ENCODE data around the gene PHF1.

The PHF1 gene

GRCh38 chr6:33391922-33392594 lies 18.8 kb upstream of the PHF1 start:
- H3K4me3 ChIP-seq (ENCODE audit: low read length), result peak overlapping the region; percentile 74
- H3K27me3 ChIP-seq (ENCODE audit: control insufficient read depth, low read length), result no peaks in the 10 kb centered on the region
- H3K79me2 ChIP-seq (ENCODE audit: control insufficient read depth, low read length), result peaks cover 54% of the 10 kb centered on the region
- H3F3A ChIP-seq (ENCODE audit: control insufficient read depth, insufficient read depth), result peaks cover 10% of the 10 kb centered on the region
- TF ChIP-seq EZH2phosphoT487 (IDR thresholded peaks at IDR 0.05; ENCODE audit: borderline replicate concordance, low read length) (no peak), CTCF (IDR thresholded peaks at IDR 0.05; ENCODE audit: low read depth, low read length, poor library complexity, severe bottlenecking) (no peak)
- H3K27ac ChIP-seq (ENCODE audit: low read depth, low read length), result peak overlapping the region; percentile 86
- peaks cover 46% of the 10 kb centered on the region for H3K36me3 ChIP-seq (ENCODE audit: control insufficient read depth, low read length)
- H4K20me1 ChIP-seq (ENCODE audit: control insufficient read depth, insufficient read depth, low read depth, low read length), result peaks cover 20% of the 10 kb centered on the region; the same call in 1 of the 2 replicates
- peaks cover 32% of the 10 kb centered on the region for H3K4me1 ChIP-seq (ENCODE audit: control insufficient read depth, low read length)
- H3K9me2 ChIP-seq (replicated peaks; ENCODE audit: control insufficient read depth, low read length), result no peaks in the 10 kb centered on the region
- peak overlapping the region; percentile 85 for H3K4me2 ChIP-seq (ENCODE audit: low read length)
- H3K9me3 ChIP-seq (ENCODE audit: control insufficient read depth, insufficient read depth, low read length), result no peaks in the 10 kb centered on the region

- H3K36me3 ChIP-seq (ENCODE audit: control insufficient read depth, low read length), result peaks cover 49% of the 10 kb centered on the region
- H3K27ac ChIP-seq (ENCODE audit: low read depth, low read length), result peak overlapping the region; percentile 86
- peaks cover 10% of the 10 kb centered on the region for H3F3A ChIP-seq (ENCODE audit: control insufficient read depth, insufficient read depth)
- H3K4me3 ChIP-seq (ENCODE audit: low read length), result peak overlapping the region; percentile 74
- peaks cover 22% of the 10 kb centered on the region; the same call in 1 of the 2 replicates for H4K20me1 ChIP-seq (ENCODE audit: control insufficient read depth, insufficient read depth, low read depth, low read length)
- H3K9me3 ChIP-seq (ENCODE audit: control insufficient read depth, insufficient read depth, low read length), result no peaks in the 10 kb centered on the region
- no peaks in the 10 kb centered on the region for H3K27me3 ChIP-seq (ENCODE audit: control insufficient read depth, low read length)
- H3K4me2 ChIP-seq (ENCODE audit: low read length), result peak overlapping the region; percentile 85
- H3K79me2 ChIP-seq (ENCODE audit: control insufficient read depth, low read length), result peaks cover 59% of the 10 kb centered on the region
- no peak for TF ChIP-seq CTCF (IDR thresholded peaks at IDR 0.05; ENCODE audit: low read depth, low read length, poor library complexity, severe bottlenecking)
- H3K4me1 ChIP-seq (ENCODE audit: control insufficient read depth, low read length), result peaks cover 32% of the 10 kb centered on the region
- H3K9me2 ChIP-seq (replicated peaks; ENCODE audit: control insufficient read depth, low read length), result no peaks in the 10 kb centered on the region
Observed at GRCh38 chr6:33392595-33392948, 18.2 kb upstream of the PHF1 start.

- H3K4me1 ChIP-seq (ENCODE audit: control insufficient read depth, low read length), result peaks cover 32% of the 10 kb centered on the region
- no peaks in the 10 kb centered on the region for H3K27me3 ChIP-seq (ENCODE audit: control insufficient read depth, low read length)
- peaks cover 10% of the 10 kb centered on the region for H3F3A ChIP-seq (ENCODE audit: control insufficient read depth, insufficient read depth)
- peaks cover 53% of the 10 kb centered on the region for H3K36me3 ChIP-seq (ENCODE audit: control insufficient read depth, low read length)
- H3K79me2 ChIP-seq (ENCODE audit: control insufficient read depth, low read length), result peaks cover 63% of the 10 kb centered on the region
- no peaks in the 10 kb centered on the region for H3K9me3 ChIP-seq (ENCODE audit: control insufficient read depth, insufficient read depth, low read length)
- TF ChIP-seq EZH2phosphoT487 (IDR thresholded peaks at IDR 0.05; ENCODE audit: borderline replicate concordance, low read length) (no peak), CTCF (IDR thresholded peaks at IDR 0.05; ENCODE audit: low read depth, low read length, poor library complexity, severe bottlenecking) (no peak)
- peak overlapping the region; percentile 86 for H3K27ac ChIP-seq (ENCODE audit: low read depth, low read length)
- peaks cover 22% of the 10 kb centered on the region; the same call in 1 of the 2 replicates for H4K20me1 ChIP-seq (ENCODE audit: control insufficient read depth, insufficient read depth, low read depth, low read length)
- H3K9me2 ChIP-seq (replicated peaks; ENCODE audit: control insufficient read depth, low read length), result no peaks in the 10 kb centered on the region
- peak overlapping the region; percentile 85 for H3K4me2 ChIP-seq (ENCODE audit: low read length)
- H3K4me3 ChIP-seq (ENCODE audit: low read length), result peak overlapping the region; percentile 74
Observed at GRCh38 chr6:33392979-33393378, 17.8 kb upstream of the PHF1 start.
